H7 (cell line): ENCODE results near the gene C16orf90. TPM values are rescaled to one million over a fixed set of nuclear protein-coding genes. Genes with fewer than 3 reads are reported as not detected.
"Not testable (repeated sequence)": the region's sequence is repeated elsewhere in the genome, so short reads cannot be mapped to it uniquely, and the experiment has no call there.

Source experiments
- DNase-seq: peaks from one replicate; pipeline ENCODE4 v3.0.0; 2012
- H3K27me3 ChIP-seq: 2 replicates; pipeline ENCODE4 v1.6.0; 2011; ENCODE audit warnings: mild to moderate bottlenecking, low read length; ENCODE audit not compliant: control insufficient read depth, insufficient read depth
- H3K36me3 ChIP-seq: replicated peaks from 2 replicates; pipeline ENCODE4 v1.5.1; 2011; ENCODE audit warnings: low read length; ENCODE audit not compliant: control insufficient read depth, insufficient read depth
- H3K4me3 ChIP-seq: 2 replicates; pipeline ENCODE4 v1.5.1; 2011; ENCODE audit warnings: low read depth, mild to moderate bottlenecking, control low read depth, low read length, moderate library complexity; ENCODE audit not compliant: insufficient read depth
- total RNA-seq: library from RNA; depleted of rRNA; stranded (reverse); fragments of >200 nt; shearing (Covaris generic); gene quantifications from 2 replicates; pipeline ENCODE4 v1.2.3, GENCODE V29; 2014

C16orf90 gene
- total RNA-seq, 1 experiment from 2014 or later: not detected

DNA sequence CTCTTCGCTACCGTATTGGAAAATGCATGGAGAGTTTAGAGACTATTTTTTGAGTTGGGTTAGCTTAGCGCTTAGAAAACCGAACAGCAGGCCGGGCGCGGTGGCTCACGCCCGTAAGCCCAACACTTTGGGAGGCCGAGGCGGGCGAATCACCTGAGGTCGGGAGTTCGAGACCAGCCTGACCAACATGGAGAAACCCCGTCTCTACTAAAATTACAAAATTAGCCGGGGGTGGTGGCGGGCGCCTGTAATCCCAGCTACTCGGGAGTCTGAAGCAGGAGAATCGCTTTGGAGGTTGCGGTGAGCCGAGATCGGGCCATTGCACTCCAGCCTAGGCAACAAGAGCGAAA lies 6.1 kb upstream of the C16orf90 start:
- not testable (repeated sequence) for H3K27me3 ChIP-seq, H3K36me3 ChIP-seq, DNase-seq
- peak overlapping the region; percentile 81 for H3K4me3 ChIP-seq

GRCh38 chr16:3498988-3499387 lies 3.7 kb upstream of the C16orf90 start:
- Histone ChIP-seq H3K36me3 (no peaks in the 10 kb centered on the region), H3K4me3 (no peak overlapping the region), H3K27me3 (no peaks in the 10 kb centered on the region)
- no peak for DNase-seq

GRCh38 chr16:3497771-3498170 lies 2.5 kb upstream of the C16orf90 start:
- H3K4me3 ChIP-seq: no peak overlapping the region
- no peaks in the 10 kb centered on the region for H3K36me3 ChIP-seq
- H3K27me3 ChIP-seq: no peaks in the 10 kb centered on the region
- no peak for DNase-seq

DNA sequence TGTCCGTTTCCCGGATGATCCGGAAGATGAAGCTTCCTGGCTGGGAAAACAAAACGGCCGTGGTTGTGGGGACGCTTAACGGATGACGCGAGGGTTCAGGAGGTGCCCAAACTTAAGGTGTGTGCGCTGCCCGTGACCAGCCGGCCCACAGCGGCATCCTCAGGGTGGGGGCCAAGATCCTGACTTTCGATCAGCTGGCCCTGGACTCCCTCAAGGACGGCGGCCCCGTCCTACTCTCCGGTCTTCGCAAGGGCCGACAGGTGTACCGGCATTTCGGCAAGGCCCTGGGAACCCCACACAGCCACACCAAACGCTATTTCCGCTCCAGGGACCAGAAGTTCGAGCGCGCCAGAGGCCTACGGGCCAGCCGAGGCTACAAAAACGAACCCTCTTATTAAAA lies 1.1 kb upstream of the C16orf90 start:
- Histone ChIP-seq H3K27me3 (no peaks in the 10 kb centered on the region), H3K36me3 (no peaks in the 10 kb centered on the region), H3K4me3 (no peak overlapping the region)
- DNase-seq: no peak

DNA sequence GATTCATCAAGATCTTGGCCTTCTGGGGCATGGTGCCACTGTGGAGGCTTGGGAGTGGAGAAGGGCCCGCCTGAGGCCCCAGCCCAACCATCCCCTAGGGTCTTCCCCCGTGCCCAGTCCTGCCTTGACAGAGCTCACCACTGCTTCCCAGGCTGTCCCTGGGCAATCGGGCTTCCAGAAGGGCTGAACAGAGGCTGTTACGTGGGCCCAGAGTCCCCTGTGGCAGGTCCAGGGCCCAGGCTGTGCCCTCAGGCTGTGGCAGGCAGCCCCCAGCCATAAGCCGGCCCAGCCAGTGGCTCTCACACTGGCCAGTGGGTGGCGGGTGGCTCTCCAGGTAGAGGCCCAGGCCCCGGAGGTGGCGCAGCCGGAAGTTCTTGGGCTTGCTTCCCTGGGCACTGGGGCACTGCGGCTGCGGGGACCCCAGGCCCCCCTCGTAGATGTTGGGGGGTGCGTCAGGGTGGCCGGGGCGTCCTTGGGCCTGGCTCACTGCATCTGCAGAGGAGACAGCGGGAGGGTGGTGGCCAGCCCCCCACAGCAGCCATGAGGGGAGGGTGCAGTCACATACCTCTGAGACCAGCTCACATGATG lies 809 bp downstream of the C16orf90 start:
- H3K36me3 ChIP-seq: no peaks in the 10 kb centered on the region
- H3K4me3 ChIP-seq: no peak overlapping the region
- H3K27me3 ChIP-seq: no peaks in the 10 kb centered on the region
- peak; percentile 54 for DNase-seq

- H3K4me3 ChIP-seq: no peak overlapping the region
- H3K27me3 ChIP-seq: no peaks in the 10 kb centered on the region
- H3K36me3 ChIP-seq: no peaks in the 10 kb centered on the region
- DNase-seq: peak; percentile 51
Observed at GRCh38 chr16:3492356-3492755, 2.9 kb downstream of the C16orf90 start.

GRCh38 chr16:3490911-3491629 lies 4.2 kb downstream of the C16orf90 start:
- DNase-seq: peak; percentile 83
- Histone ChIP-seq H3K4me3 (no peak overlapping the region), H3K27me3 (no peaks in the 10 kb centered on the region)

GRCh38 chr16:3488801-3489200 lies 6.5 kb downstream of the C16orf90 start:
- Histone ChIP-seq H3K36me3 (peaks cover 8% of the 10 kb centered on the region), H3K4me3 (no peak overlapping the region)
- peak; percentile 12 for DNase-seq

More at GRCh38 chr16:3490911-3491629, 4.2 kb downstream of the C16orf90 start:
- H3K36me3 ChIP-seq: no peaks in the 10 kb centered on the region

GRCh38 chr16:3487521-3488410 lies 7.5 kb downstream of the C16orf90 start:
- Histone ChIP-seq H3K27me3 (no peaks in the 10 kb centered on the region), H3K4me3 (no peak overlapping the region), H3K36me3 (peaks cover 16% of the 10 kb centered on the region)
- peak; percentile 72 for DNase-seq

More at GRCh38 chr16:3488801-3489200, 6.5 kb downstream of the C16orf90 start:
- no peaks in the 10 kb centered on the region for H3K27me3 ChIP-seq

GRCh38 chr16:3486506-3487215 lies 8.6 kb downstream of the C16orf90 start:
- Histone ChIP-seq H3K4me3 (no peak overlapping the region), H3K27me3 (no peaks in the 10 kb centered on the region), H3K36me3 (peaks cover 19% of the 10 kb centered on the region)
- no peak for DNase-seq

GRCh38 chr16:3485821-3486505 lies 9.3 kb downstream of the C16orf90 start:
- peaks cover 19% of the 10 kb centered on the region for H3K36me3 ChIP-seq
- peak; percentile 78 for DNase-seq
- no peak overlapping the region for H3K4me3 ChIP-seq
- H3K27me3 ChIP-seq: no peaks in the 10 kb centered on the region

DNA sequence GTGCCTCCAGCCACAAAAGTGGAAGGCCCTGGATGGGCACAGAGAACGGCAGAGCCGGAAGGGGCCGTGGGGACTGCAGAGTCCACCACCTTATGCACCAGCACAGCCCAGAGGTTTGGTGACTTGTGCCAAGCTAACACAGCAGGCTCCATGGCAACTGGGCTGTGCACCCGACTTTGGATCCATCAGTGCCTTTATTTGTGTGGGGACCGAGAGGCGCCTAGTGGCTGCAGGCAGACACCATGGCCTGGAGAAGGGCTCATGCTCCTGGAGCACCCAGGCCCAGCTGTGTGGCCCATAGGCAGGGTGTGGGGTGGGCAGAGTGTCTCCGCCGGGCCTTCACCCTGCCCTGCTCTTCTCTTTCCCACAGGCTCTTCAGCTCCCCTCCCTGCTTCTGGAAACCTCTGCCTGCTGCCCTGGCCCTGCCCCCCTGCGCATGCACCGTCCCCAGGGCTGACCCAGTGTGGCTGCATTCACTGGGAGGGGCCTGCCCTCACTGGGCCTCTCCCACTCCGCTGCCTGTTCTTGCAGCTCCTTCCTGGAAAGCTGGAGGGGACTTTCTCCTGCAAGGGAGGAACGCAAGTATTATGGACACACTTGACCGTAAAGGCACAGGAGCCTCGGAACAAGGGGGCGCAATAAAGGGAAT lies 10.1 kb downstream of the C16orf90 start:
- Histone ChIP-seq H3K4me3 (no peak overlapping the region), H3K36me3 (peaks cover 20% of the 10 kb centered on the region), H3K27me3 (no peaks in the 10 kb centered on the region)
- no peak for DNase-seq

DNA sequence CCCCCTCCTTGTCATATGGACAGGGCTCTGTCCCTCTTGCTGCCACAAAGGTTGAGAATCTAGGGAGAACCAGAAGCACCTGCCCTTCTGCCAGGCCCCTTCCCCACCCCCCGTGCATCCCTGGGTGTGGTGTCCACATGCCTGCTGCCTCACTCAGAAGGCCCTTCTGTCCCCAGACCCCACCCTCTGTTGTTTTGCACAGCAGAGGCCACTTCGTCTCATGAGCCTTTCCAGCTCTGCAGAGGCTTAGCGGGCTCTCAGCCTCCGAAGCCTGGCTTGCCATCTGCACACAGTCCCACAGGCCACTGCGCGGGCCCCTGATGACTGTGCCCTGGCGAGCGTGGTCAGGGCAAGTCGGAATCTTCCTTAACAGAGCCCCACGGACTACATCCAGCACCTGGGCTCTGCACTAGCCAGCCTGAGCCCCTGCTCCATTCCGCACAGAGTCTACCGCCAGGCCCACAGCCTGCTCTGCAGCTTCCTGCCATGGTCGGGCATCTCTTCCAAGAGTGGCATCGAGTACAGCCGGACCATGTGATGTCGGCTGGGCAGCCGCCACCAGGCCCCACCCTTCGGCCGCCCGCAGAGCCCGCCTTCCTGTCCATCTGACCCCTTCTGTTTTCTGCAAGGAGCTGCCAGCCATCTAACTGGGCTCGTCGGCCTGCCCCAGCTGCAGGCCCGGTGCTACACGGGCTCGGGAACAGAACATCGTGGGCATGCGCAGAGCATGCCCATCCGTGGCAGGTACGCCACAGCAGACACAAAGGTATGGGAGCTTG lies 10.8 kb downstream of the C16orf90 start:
- H3K36me3 ChIP-seq: peaks cover 20% of the 10 kb centered on the region
- no peak for DNase-seq
- no peaks in the 10 kb centered on the region for H3K27me3 ChIP-seq
- H3K4me3 ChIP-seq: no peak overlapping the region
